IPS DF 19.7 (cell line): ENCODE results near the gene GOLGA8B.
"Not testable (repeated sequence)": the region's sequence is repeated elsewhere in the genome, so short reads cannot be mapped to it uniquely, and the experiment has no call there.

Experiments
- DNase-seq: peaks from one replicate; pipeline ENCODE4 v3.0.0-alpha.2; 2013; ENCODE audit warnings: low read depth, low spot score

GOLGA8B gene

GRCh38 chr15:34559764-34560163, 23.7 kb downstream of the GOLGA8B start:
- DNase-seq: not testable (repeated sequence)

GRCh38 chr15:34555162-34555561, 28.3 kb downstream of the GOLGA8B start:
- not testable (repeated sequence) for DNase-seq

GRCh38 chr15:34554716-34555115, 28.7 kb downstream of the GOLGA8B start:
- not testable (repeated sequence) for DNase-seq

GRCh38 chr15:34554126-34554525, 29.3 kb downstream of the GOLGA8B start:
- DNase-seq: not testable (repeated sequence)

GRCh38 chr15:34550129-34550528, 33.3 kb downstream of the GOLGA8B start:
- not testable (repeated sequence) for DNase-seq

- not testable (repeated sequence) for DNase-seq
Observed at GRCh38 chr15:34549381-34549809, 34.1 kb downstream of the GOLGA8B start.

GRCh38 chr15:34543860-34544649, 39.4 kb downstream of the GOLGA8B start:
- not testable (repeated sequence) for DNase-seq

- DNase-seq: not testable (repeated sequence)
Observed at GRCh38 chr15:34535857-34536256, 47.6 kb downstream of the GOLGA8B start.
